ENCODE data around the gene GNAT3.

Gene GNAT3

GRCh38 chr7:80478683-80479082, 33.2 kb downstream of the GNAT3 start:
- Histone ChIP-seq H3K27ac (ENCODE audit: extremely low read depth, low read depth, low read length) (no peak overlapping the region), H3K4me3 (ENCODE audit: low read depth, low read length) (no peak overlapping the region), H3K9me3 (ENCODE audit: control insufficient read depth, insufficient read depth, low read depth, low read length) (no peaks in the 10 kb centered on the region), H3K4me1 (ENCODE audit: control insufficient read depth, insufficient read depth, low read length) (no peaks in the 10 kb centered on the region), H3K36me3 (ENCODE audit: control insufficient read depth in 2 of 2, insufficient read depth in 1 of 2, low read length in 2 of 2) (no peaks in the 10 kb centered on the region)
- ChIA-PET CTCF (no interaction called here), POLR2A (no interaction called here)
- TF ChIP-seq ZNF664 (tag by site-specific recombination; IDR thresholded peaks at IDR 0.05) (no peak), ZNF324 (tag by site-specific recombination; IDR thresholded peaks at IDR 0.05) (no peak), ZNF600 (tag by site-specific recombination; IDR thresholded peaks at IDR 0.05) (no peak), ZNF19 (tag by site-specific recombination; IDR thresholded peaks at IDR 0.05; ENCODE audit: low read depth) (no peak)

GRCh38 chr7:80476035-80476434, 35.8 kb downstream of the GNAT3 start:
- Histone ChIP-seq H3K9me3 (ENCODE audit: control insufficient read depth, insufficient read depth, low read depth, low read length) (no peaks in the 10 kb centered on the region), H3K4me3 (ENCODE audit: low read depth, low read length) (no peak overlapping the region), H3K27ac (ENCODE audit: extremely low read depth, low read depth, low read length) (no peak overlapping the region), H3K4me1 (ENCODE audit: control insufficient read depth, insufficient read depth, low read length) (no peaks in the 10 kb centered on the region; the same call in 1 of the 2 replicates), H3K36me3 (ENCODE audit: control insufficient read depth in 2 of 2, insufficient read depth in 1 of 2, low read length in 2 of 2) (no peaks in the 10 kb centered on the region)
- TF ChIP-seq SCRT1 (tag by site-specific recombination; IDR thresholded peaks at IDR 0.05; ENCODE audit: borderline replicate concordance) (no peak), SP7 (tag by site-specific recombination; IDR thresholded peaks at IDR 0.05) (no peak)
- POLR2A ChIA-PET: no interaction called here
- CTCF ChIA-PET: interaction anchor here (1.0 to 1.3 kb wide), 2 partner anchors 48 to 175 kb away, joined by 3 to 5 read pairs; no protein-coding TSS in a partner anchor

GRCh38 chr7:80475383-80475782, 36.5 kb downstream of the GNAT3 start:
- ChIA-PET CTCF (interaction anchor here (1.0 kb wide), 1 partner anchor 47 kb away, joined by 5 read pairs; no protein-coding TSS in a partner anchor), POLR2A (no interaction called here)
- no peaks in the 10 kb centered on the region for H3K36me3 ChIP-seq (ENCODE audit: control insufficient read depth in 2 of 2, insufficient read depth in 1 of 2, low read length in 2 of 2)
- no peak overlapping the region for H3K4me3 ChIP-seq (ENCODE audit: low read depth, low read length)
- no peak for TF ChIP-seq ZBTB26 (tag by site-specific recombination; optimal IDR thresholded peaks at IDR 0.05)
- TF ChIP-seq ZNF48 (tag by site-specific recombination; IDR thresholded peaks at IDR 0.05): no peak
- TF ChIP-seq EGR2 (tag by site-specific recombination; IDR thresholded peaks at IDR 0.05; ENCODE audit: low read depth): no peak
- TF ChIP-seq YY2 (tag by site-specific recombination; IDR thresholded peaks at IDR 0.05): no peak
- no peak for TF ChIP-seq ZNF785 (tag by site-specific recombination; IDR thresholded peaks at IDR 0.05)
- no peak for TF ChIP-seq ZNF624 (tag by site-specific recombination; IDR thresholded peaks at IDR 0.05)
- H3K27ac ChIP-seq (ENCODE audit: extremely low read depth, low read depth, low read length): no peak overlapping the region
- H3K9me3 ChIP-seq (ENCODE audit: control insufficient read depth, insufficient read depth, low read depth, low read length): no peaks in the 10 kb centered on the region
- no peaks in the 10 kb centered on the region; the same call in 1 of the 2 replicates for H3K4me1 ChIP-seq (ENCODE audit: control insufficient read depth, insufficient read depth, low read length)

- H3K4me1 ChIP-seq (ENCODE audit: control insufficient read depth, insufficient read depth, low read length): no peaks in the 10 kb centered on the region; the same call in 1 of the 2 replicates
- H3K36me3 ChIP-seq (ENCODE audit: control insufficient read depth in 2 of 2, insufficient read depth in 1 of 2, low read length in 2 of 2): no peaks in the 10 kb centered on the region
- POLR2A ChIA-PET: no interaction called here
- no peaks in the 10 kb centered on the region for H3K9me3 ChIP-seq (ENCODE audit: control insufficient read depth, insufficient read depth, low read depth, low read length)
- no peak overlapping the region for H3K4me3 ChIP-seq (ENCODE audit: low read depth, low read length)
- CTCF ChIA-PET: no interaction called here
- no peak overlapping the region for H3K27ac ChIP-seq (ENCODE audit: extremely low read depth, low read depth, low read length)
- TF ChIP-seq ZNF677 (tag by site-specific recombination; IDR thresholded peaks at IDR 0.05): no peak
- TF ChIP-seq AEBP2 (tag by site-specific recombination; IDR thresholded peaks at IDR 0.05; ENCODE audit: borderline replicate concordance): no peak
- no peak for TF ChIP-seq PRDM1 (tag by site-specific recombination; IDR thresholded peaks at IDR 0.05)
- no peak for TF ChIP-seq RBAK (tag by site-specific recombination; IDR thresholded peaks at IDR 0.05)
- no peak for TF ChIP-seq ZNF221 (tag by site-specific recombination; IDR thresholded peaks at IDR 0.05; ENCODE audit: borderline replicate concordance)
- no peak for TF ChIP-seq ZNF248 (tag by site-specific recombination; IDR thresholded peaks at IDR 0.05)
- TF ChIP-seq HOXA7 (CRISPR knock-in tag; IDR thresholded peaks at IDR 0.05; ENCODE audit: borderline replicate concordance): no peak
- TF ChIP-seq ZEB2 (tag by site-specific recombination; IDR thresholded peaks at IDR 0.05): no peak
- TF ChIP-seq ZNF610 (tag by site-specific recombination; IDR thresholded peaks at IDR 0.05; ENCODE audit: borderline replicate concordance): no peak
- no peak for TF ChIP-seq ZNF692 (tag by site-specific recombination; IDR thresholded peaks at IDR 0.05)
- TF ChIP-seq ZNF184 (tag by site-specific recombination; IDR thresholded peaks at IDR 0.05): no peak
- TF ChIP-seq ZNF202 (tag by site-specific recombination; IDR thresholded peaks at IDR 0.05; ENCODE audit: borderline replicate concordance): no peak
- no peak for TF ChIP-seq ZNF302 (tag by site-specific recombination; IDR thresholded peaks at IDR 0.05; ENCODE audit: low read depth)
Measured at GRCh38 chr7:80473751-80474150, 38.1 kb downstream of the GNAT3 start.
